Skeletal muscle satellite cell (primary cell): ENCODE measurements around the gene RAB37. TPM values are rescaled to one million over a fixed set of nuclear protein-coding genes. Genes with fewer than 3 reads are reported as not detected.

ENCODE experiments used
- H3K27me3 ChIP-seq: 2 replicates; pipeline ENCODE4 v1.7.0; 2013; ENCODE audit warnings: low read length; ENCODE audit not compliant: control insufficient read depth, insufficient read depth
- H3K36me3 ChIP-seq: 2 replicates; pipeline ENCODE4 v1.7.0; 2013; ENCODE audit warnings: mild to moderate bottlenecking, control low read depth, low read length; ENCODE audit not compliant: insufficient read depth
- H3K4me1 ChIP-seq: 2 replicates; pipeline ENCODE4 v1.7.0; 2013; ENCODE audit warnings: low read length; ENCODE audit not compliant: control insufficient read depth, insufficient read depth
- H3K4me2 ChIP-seq: 2 replicates; pipeline ENCODE4 v1.7.0; 2013; ENCODE audit warnings: mild to moderate bottlenecking, low read length
- H3K4me3 ChIP-seq: 2 replicates; pipeline ENCODE4 v1.7.0; 2013; ENCODE audit warnings: low read length
- H3K9ac ChIP-seq: 2 replicates; pipeline ENCODE4 v1.7.0; 2013; ENCODE audit warnings: mild to moderate bottlenecking, low read depth, low read length, moderate library complexity
- H3K9me3 ChIP-seq: replicated peaks from 2 replicates; pipeline ENCODE4 v1.7.0; 2013; ENCODE audit warnings: mild to moderate bottlenecking, control low read depth, low read length
- total RNA-seq: library from RNA; depleted of rRNA; stranded (reverse); fragments of >200 nt; gene quantifications from 2 replicates; pipeline ENCODE4 v1.2.3, GENCODE V29; 2012; rRNA removed

Gene RAB37, protein sequence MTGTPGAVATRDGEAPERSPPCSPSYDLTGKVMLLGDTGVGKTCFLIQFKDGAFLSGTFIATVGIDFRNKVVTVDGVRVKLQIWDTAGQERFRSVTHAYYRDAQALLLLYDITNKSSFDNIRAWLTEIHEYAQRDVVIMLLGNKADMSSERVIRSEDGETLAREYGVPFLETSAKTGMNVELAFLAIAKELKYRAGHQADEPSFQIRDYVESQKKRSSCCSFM
- under 0.01 and 0.25 TPM in 2 replicates for total RNA-seq

DNA sequence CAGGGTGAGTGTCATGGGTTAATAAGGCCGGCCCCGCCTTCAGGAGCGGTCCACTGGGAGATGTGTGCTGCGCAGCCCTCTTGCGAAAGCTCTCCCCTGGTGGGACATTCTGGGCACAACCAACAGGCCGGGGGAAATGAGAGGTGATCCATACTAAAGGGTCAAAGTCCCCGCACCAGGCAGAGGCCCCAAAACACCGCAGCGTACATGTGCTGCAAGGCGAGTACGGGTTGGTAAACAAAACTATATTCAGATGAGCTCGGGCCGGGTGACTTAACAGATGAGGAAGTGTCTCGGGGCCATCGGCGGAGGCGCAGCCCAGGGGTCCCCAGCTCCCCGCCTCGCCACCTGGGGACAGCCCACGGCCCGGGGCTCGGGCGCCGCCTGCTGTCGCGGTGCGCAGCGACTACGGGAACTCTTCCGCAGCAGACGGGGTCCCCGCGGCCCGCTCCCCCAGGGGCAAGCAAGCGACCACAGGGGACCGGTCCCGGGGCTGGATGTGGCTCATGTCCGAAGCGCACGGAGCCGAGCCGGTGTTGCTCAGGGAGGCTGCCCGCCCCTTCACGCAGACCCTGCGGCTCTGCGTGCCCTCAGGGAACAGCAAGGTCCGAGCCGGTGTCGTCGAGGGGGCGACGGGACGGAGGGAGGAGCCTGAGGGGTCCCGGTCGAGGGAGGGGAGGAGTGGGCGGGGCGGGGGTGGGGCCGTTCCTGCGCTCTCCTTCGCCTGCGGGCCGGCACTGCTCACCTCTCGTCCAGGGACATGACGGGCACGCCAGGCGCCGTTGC lies at the start of gene RAB37:
TSS of gene RAB37 (plus strand) at position 744 of the 786 bp plus-strand sequence. CDS start at position 761, 17 bp downstream.
- no peak within 1 kb of the TSS for H3K9ac ChIP-seq
- no peaks in the 10 kb centered on the region for H3K9me3 ChIP-seq
- peak within 1 kb of the TSS; percentile 29 for H3K4me3 ChIP-seq
- H3K4me2 ChIP-seq, result peak within 1 kb of the TSS; percentile 71
- no peaks in the 10 kb centered on the region for H3K36me3 ChIP-seq
- peaks cover 47% of the 10 kb centered on the region for H3K27me3 ChIP-seq
- peaks cover 22% of the 10 kb centered on the region for H3K4me1 ChIP-seq

DNA sequence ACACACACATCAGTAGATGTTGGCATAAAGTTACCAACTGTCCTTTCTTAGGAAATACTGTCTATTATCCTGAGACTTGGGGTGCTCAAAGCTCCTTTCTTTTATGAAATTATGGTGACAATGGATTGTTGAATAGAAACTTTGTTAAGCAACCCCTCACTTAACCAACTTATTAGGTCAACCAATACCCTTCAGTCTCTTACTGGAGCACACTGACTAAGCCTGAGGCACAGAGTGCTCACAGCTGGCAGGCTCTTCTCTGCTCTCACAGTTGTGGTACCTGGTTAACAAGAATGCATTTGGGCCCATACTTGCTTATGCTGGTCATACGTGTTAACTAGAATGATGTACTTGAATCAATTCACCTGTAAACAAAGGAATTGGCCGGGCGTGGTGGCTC lies 49.2 kb upstream of the RAB37 start:
- Histone ChIP-seq H3K4me2 (no peak overlapping the region), H3K36me3 (no peaks in the 10 kb centered on the region), H3K9ac (no peak overlapping the region), H3K4me1 (no peaks in the 10 kb centered on the region), H3K27me3 (peaks cover 6% of the 10 kb centered on the region), H3K4me3 (no peak overlapping the region), H3K9me3 (no peaks in the 10 kb centered on the region)

DNA sequence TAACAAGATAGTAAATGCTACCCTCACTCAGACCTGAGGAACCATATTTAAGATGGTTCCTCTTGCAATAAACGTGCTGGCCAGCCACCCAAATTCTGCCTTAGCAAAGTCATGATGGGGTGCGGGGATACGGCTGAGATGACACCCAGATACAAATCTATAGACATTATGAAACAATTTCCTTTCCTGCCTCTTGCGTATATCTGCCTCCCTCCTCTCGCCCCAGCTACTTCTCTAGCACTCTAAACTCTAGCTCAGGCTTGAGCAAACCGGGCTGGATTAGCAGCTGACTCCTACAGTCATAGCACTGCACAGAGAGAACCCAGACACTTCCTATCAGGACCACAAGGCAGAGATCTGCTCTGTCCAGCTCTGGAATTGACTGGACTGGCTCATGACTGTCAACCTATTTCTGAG lies 46.6 kb upstream of the RAB37 start:
- peaks cover 6% of the 10 kb centered on the region for H3K27me3 ChIP-seq
- no peak overlapping the region for H3K4me3 ChIP-seq
- no peak overlapping the region for H3K4me2 ChIP-seq
- H3K9ac ChIP-seq, result no peak overlapping the region
- H3K4me1 ChIP-seq, result no peaks in the 10 kb centered on the region
- H3K9me3 ChIP-seq, result no peaks in the 10 kb centered on the region
- no peaks in the 10 kb centered on the region for H3K36me3 ChIP-seq

DNA sequence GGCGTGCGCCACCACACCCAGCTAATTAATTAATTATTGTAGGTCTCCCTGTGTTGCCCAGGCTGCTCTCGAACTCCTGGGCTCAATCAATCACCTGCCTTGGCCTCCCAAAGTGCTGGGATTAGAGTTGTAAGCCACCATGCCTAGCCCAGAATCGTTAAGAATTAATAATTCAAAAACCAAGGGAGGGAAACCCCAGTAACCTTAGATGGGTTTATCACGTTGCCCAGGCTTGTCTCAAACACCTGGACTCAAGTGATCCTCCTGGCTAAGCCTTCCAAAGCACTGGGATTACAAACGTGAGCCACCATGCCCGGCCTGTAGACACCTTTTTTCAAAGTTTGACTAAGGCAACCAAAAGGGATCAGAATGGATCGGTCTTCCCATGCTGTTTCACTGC lies 45.9 kb upstream of the RAB37 start:
- no peaks in the 10 kb centered on the region for H3K36me3 ChIP-seq
- no peak overlapping the region for H3K9ac ChIP-seq
- no peak overlapping the region for H3K4me3 ChIP-seq
- H3K9me3 ChIP-seq, result no peaks in the 10 kb centered on the region
- H3K4me2 ChIP-seq, result no peak overlapping the region
- H3K4me1 ChIP-seq, result no peaks in the 10 kb centered on the region
- peaks cover 6% of the 10 kb centered on the region for H3K27me3 ChIP-seq

DNA sequence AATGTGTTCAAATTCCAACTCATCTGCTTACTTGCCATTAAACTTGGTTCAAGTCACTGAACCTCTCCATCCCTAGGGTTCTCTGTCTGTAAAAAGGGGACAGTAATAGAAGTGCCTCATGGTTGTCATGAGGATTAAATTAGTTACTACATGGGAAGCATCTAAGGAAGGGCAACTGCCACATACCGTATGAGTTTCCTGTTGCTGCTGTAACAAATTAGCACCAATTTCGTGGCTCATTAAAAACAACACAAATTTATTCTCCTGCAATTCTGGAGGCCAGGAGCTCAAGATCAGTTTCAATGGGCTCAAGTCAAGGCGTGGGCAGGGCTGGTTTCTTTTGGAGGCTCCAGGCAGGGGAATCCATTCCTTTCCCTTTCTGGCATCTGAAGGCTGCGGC lies 43.0 kb upstream of the RAB37 start:
- H3K4me1 ChIP-seq, result no peaks in the 10 kb centered on the region
- peaks cover 2% of the 10 kb centered on the region for H3K27me3 ChIP-seq
- no peaks in the 10 kb centered on the region for H3K36me3 ChIP-seq

DNA sequence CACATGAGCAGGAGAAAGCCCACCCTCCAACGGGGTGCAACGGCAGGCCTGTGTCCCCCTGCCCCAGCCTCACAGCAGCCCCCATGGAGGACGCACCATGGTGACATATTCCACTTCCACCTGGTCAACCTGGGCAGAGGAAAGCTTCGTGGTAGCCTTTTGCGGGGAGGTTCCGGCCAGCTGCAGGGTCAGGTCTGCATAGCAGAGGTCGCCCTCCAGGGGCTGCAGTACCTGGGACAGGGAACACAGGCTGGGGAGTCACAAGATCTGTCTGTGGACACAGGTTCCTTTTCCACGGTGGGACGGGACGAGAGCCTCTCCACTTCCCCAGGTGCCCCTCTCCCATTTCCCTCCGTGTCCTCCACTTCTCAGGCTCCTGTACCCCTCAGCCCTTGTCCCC lies 41.4 kb upstream of the RAB37 start:
- Histone ChIP-seq H3K36me3 (no peaks in the 10 kb centered on the region), H3K27me3 (no peaks in the 10 kb centered on the region), H3K4me2 (no peak overlapping the region), H3K9me3 (no peaks in the 10 kb centered on the region), H3K4me3 (no peak overlapping the region), H3K9ac (no peak overlapping the region), H3K4me1 (no peaks in the 10 kb centered on the region)

More for the DNA sequence above, 43.0 kb upstream of the RAB37 start:
- Histone ChIP-seq H3K9me3 (no peaks in the 10 kb centered on the region), H3K9ac (no peak overlapping the region), H3K4me3 (no peak overlapping the region), H3K4me2 (no peak overlapping the region)

DNA sequence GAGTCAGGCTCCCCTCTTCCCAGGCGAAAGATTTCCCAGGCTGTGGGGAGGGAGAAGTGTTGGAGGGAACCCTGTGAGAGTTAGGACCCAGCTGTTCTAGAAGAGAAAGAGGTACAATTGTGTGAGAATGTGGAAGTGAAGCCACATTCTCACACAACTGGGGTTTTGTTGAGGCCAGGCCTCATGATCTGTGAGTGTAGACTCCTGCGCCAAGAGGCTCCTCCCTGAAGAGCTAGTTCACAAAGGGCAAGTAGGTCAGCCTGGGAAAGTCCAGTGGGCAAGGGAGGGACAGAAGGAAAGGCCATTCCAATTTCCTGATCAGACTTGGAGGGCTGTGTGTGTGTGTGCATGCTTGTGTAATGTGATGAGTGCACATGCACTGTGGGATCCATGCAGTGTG lies 39.5 kb upstream of the RAB37 start:
- Histone ChIP-seq H3K4me1 (no peaks in the 10 kb centered on the region), H3K9ac (no peak overlapping the region), H3K27me3 (peaks cover under 1% of the 10 kb centered on the region), H3K4me3 (no peak overlapping the region), H3K4me2 (no peak overlapping the region), H3K9me3 (no peaks in the 10 kb centered on the region), H3K36me3 (no peaks in the 10 kb centered on the region)

DNA sequence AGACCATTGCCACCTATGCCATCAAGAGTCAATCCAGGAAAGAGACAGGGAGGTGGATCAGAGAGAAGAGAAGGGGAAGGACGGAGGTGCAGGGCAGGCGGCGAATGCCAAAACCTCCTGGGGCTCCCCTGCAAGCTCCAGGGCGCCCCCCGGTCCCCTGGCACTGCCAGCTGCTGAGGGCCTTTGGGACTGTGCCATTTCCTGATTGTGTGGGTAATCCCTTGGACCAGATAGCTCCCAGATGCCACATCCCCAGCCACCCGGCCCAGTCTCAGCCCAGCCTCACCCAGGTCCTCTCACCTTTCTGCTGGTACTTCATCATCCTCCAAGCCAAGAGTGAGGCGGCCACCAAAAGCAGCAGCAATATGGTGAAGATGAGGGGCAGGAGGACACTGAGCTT lies 39.0 kb upstream of the RAB37 start:
- H3K27me3 ChIP-seq, result peaks cover 2% of the 10 kb centered on the region
- no peaks in the 10 kb centered on the region for H3K4me1 ChIP-seq
- H3K4me3 ChIP-seq, result no peak overlapping the region
- H3K9me3 ChIP-seq, result no peaks in the 10 kb centered on the region
- no peaks in the 10 kb centered on the region for H3K36me3 ChIP-seq
- H3K4me2 ChIP-seq, result no peak overlapping the region
- no peak overlapping the region for H3K9ac ChIP-seq

DNA sequence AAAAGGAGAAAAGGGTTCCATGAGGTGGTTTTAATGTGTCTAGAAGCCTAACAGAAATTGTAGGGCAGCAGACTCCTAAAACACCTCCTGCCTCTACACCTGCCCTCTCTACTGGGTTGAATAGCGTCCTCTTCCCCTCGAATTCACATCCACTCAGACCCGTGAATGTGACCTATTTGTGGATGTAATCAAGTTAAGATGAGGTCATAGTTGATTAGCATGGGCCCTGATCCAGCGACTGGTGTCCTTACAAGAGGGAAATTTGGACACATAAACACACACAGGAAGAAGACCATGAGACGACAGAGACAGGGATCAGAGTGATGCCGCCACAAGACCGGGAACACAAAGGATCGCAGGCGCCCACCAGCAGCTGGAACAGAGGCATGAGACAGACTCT lies 37.8 kb upstream of the RAB37 start:
- no peak overlapping the region for H3K4me2 ChIP-seq
- no peaks in the 10 kb centered on the region for H3K36me3 ChIP-seq
- H3K9me3 ChIP-seq, result no peaks in the 10 kb centered on the region
- no peak overlapping the region for H3K4me3 ChIP-seq
- peaks cover 2% of the 10 kb centered on the region for H3K27me3 ChIP-seq
- H3K4me1 ChIP-seq, result no peaks in the 10 kb centered on the region
- no peak overlapping the region for H3K9ac ChIP-seq

DNA sequence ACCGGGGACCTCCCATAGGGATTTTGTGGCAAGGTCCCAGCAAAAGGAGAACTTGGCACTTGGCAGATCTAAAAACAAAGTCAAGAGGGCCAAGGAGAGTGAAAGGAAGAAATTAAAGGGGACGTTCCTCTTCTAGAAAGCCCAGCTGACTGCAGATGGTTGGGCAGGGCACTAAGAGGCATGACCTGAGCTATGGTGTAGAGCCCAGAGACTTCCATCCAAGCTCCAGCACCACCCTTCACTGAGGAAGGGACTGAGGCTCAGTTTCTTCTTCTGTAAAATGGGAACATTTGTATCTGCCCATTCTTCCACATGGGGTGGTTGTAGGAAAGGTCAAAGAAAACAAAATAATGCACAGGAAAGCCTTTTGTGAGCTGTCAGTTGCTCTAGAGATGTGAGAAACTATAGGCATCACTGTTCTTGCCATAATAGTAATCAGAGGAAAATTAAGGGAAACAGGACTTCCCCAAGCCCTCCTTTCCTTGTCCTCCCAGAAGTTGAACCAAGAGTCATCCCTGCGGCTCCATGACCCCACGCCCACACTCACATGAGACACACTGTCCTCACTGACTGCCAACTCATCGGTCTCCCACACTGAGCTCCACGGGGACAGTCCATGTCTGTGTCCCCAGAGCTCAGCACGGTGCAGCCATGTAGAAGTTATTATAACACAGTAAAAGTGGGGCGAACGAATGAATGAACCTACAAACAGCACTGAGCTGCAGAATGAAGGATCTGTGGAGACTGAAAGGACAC lies 34.8 kb upstream of the RAB37 start:
- H3K9me3 ChIP-seq, result no peaks in the 10 kb centered on the region
- H3K4me1 ChIP-seq, result no peaks in the 10 kb centered on the region
- no peaks in the 10 kb centered on the region for H3K36me3 ChIP-seq
- H3K4me3 ChIP-seq, result no peak overlapping the region
- H3K9ac ChIP-seq, result no peak overlapping the region
- peaks cover 2% of the 10 kb centered on the region for H3K27me3 ChIP-seq
- no peak overlapping the region for H3K4me2 ChIP-seq

DNA sequence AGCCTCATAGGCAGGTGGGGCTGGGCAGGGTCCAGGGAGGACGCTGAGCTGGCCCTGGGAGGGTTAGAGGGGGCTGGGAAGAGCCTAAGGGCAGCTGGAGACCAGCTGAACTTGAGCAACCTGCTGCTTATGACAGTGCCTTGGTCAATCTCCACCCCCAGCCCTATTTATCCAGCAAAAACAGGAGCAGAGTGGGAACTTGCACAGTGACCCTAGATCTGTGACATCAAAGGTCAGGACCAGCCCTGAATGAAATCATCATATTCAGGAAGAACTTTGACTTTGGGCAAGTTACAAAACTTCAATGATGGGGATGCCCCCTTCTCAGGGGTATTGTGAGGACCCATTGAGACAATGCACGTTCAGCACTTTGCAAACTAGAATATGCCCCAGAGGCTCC lies 33.7 kb upstream of the RAB37 start:
- no peak overlapping the region for H3K4me2 ChIP-seq
- H3K9ac ChIP-seq, result no peak overlapping the region
- H3K27me3 ChIP-seq, result peaks cover 2% of the 10 kb centered on the region
- H3K4me3 ChIP-seq, result no peak overlapping the region
- no peaks in the 10 kb centered on the region for H3K9me3 ChIP-seq
- no peaks in the 10 kb centered on the region for H3K4me1 ChIP-seq
- no peaks in the 10 kb centered on the region for H3K36me3 ChIP-seq
